Chondrocyte (in vitro differentiated cells): ENCODE measurements around the gene KCNQ5. TPM values are rescaled to one million over a fixed set of nuclear protein-coding genes. Genes with fewer than 3 reads are reported as not detected.

ENCODE experiments used
- DNase-seq: peaks from one replicate; pipeline ENCODE4 v3.0.0; 2021; ENCODE audit warnings: mixed read lengths, low spot score
- H3K27ac Mint-ChIP-seq: one replicate; pipeline ENCODE4 v1.8.0; 2021; ENCODE audit warnings: mild to moderate bottlenecking, moderate library complexity, mixed read lengths; ENCODE audit not compliant: unreplicated experiment
- H3K27me3 Mint-ChIP-seq: 2 replicates; pipeline ENCODE4 v1.8.0; 2021; ENCODE audit warnings: low read depth, mixed read lengths
- H3K36me3 Mint-ChIP-seq: 2 replicates; pipeline ENCODE4 v1.8.0; 2021; ENCODE audit warnings: low read depth, mixed read lengths
- H3K4me1 Mint-ChIP-seq: 2 replicates; pipeline ENCODE4 v1.8.0; 2021; ENCODE audit warnings: low read depth, mild to moderate bottlenecking, mixed read lengths
- H3K4me3 Mint-ChIP-seq: one replicate; pipeline ENCODE4 v1.8.0; 2021; ENCODE audit warnings: mild to moderate bottlenecking, moderate library complexity, mixed read lengths; ENCODE audit not compliant: unreplicated experiment
- H3K9me3 Mint-ChIP-seq: 2 replicates; pipeline ENCODE4 v1.8.0; 2021; ENCODE audit warnings: low read depth, mixed read lengths
- CTCF ChIP-seq: fragments of 200-600 bp; sonication (generic); IDR thresholded peaks from 2 replicates; pipeline ENCODE4 v1.5.0; 2021; ENCODE audit warnings: antibody characterized with exemption, mild to moderate bottlenecking, moderate library complexity
- total RNA-seq: library from RNA; stranded (reverse); gene quantifications from 3 replicates; pipeline ENCODE4 v1.2.1, GENCODE V29; 2021

Gene KCNQ5
- total RNA-seq, 1 donor from 2014 or later = 4.1 TPM

- no peak overlapping the region for H3K4me3 Mint-ChIP-seq
- H3K27ac Mint-ChIP-seq = no peak overlapping the region
- TF ChIP-seq CTCF = no peak
- no peak for DNase-seq
- no peaks in the 10 kb centered on the region for H3K4me1 Mint-ChIP-seq
- no peaks in the 10 kb centered on the region for H3K9me3 Mint-ChIP-seq
- H3K36me3 Mint-ChIP-seq = no peaks in the 10 kb centered on the region
- H3K27me3 Mint-ChIP-seq = no peaks in the 10 kb centered on the region
These were observed 487.1 kb downstream of the KCNQ5 start for GRCh38 chr6:73108949-73109348.

- H3K9me3 Mint-ChIP-seq = no peaks in the 10 kb centered on the region
- H3K36me3 Mint-ChIP-seq = no peaks in the 10 kb centered on the region
- DNase-seq = no peak
- H3K27me3 Mint-ChIP-seq = no peaks in the 10 kb centered on the region
- no peaks in the 10 kb centered on the region for H3K4me1 Mint-ChIP-seq
- H3K27ac Mint-ChIP-seq = no peak overlapping the region
- H3K4me3 Mint-ChIP-seq = no peak overlapping the region
- TF ChIP-seq CTCF = no peak
These were observed 487.8 kb downstream of the KCNQ5 start for GRCh38 chr6:73109659-73110058.

- Mint-ChIP-seq H3K27ac (no peak overlapping the region), H3K36me3 (no peaks in the 10 kb centered on the region), H3K27me3 (no peaks in the 10 kb centered on the region), H3K9me3 (no peaks in the 10 kb centered on the region), H3K4me3 (no peak overlapping the region), H3K4me1 (no peaks in the 10 kb centered on the region)
- no peak for DNase-seq
- TF ChIP-seq CTCF = no peak
These were observed 494.5 kb downstream of the KCNQ5 start for GRCh38 chr6:73116330-73116729.

GRCh38 chr6:73121421-73121993 is 499.6 kb downstream of the KCNQ5 start:
- no peaks in the 10 kb centered on the region for H3K27me3 Mint-ChIP-seq

GRCh38 chr6:73123632-73124329 is 501.9 kb downstream of the KCNQ5 start:
- peaks cover 5% of the 10 kb centered on the region for H3K27me3 Mint-ChIP-seq
- no peak for TF ChIP-seq CTCF
- no peak for DNase-seq
- H3K4me1 Mint-ChIP-seq = no peaks in the 10 kb centered on the region
- no peaks in the 10 kb centered on the region for H3K9me3 Mint-ChIP-seq
- no peak overlapping the region for H3K4me3 Mint-ChIP-seq
- H3K27ac Mint-ChIP-seq = no peak overlapping the region
- no peaks in the 10 kb centered on the region for H3K36me3 Mint-ChIP-seq

More at GRCh38 chr6:73121421-73121993, 499.6 kb downstream of the KCNQ5 start:
- H3K4me1 Mint-ChIP-seq = no peaks in the 10 kb centered on the region
- no peak overlapping the region for H3K4me3 Mint-ChIP-seq
- no peaks in the 10 kb centered on the region for H3K36me3 Mint-ChIP-seq
- TF ChIP-seq CTCF = peak; percentile 53
- no peak for DNase-seq
- H3K9me3 Mint-ChIP-seq = no peaks in the 10 kb centered on the region
- no peak overlapping the region for H3K27ac Mint-ChIP-seq
